Activated gamma-delta T cell treated with anti-CD3 and anti-CD28 coated beads, Interleukin-2, amount 50 U/mL, for 16 hours (primary cell): ENCODE measurements around the gene MAST1.
"Not testable (repeated sequence)": the region's sequence is repeated elsewhere in the genome, so short reads cannot be mapped to it uniquely, and the experiment has no call there.

Experiments
- DNase-seq: peaks from one replicate; pipeline ENCODE4 v3.0.0-alpha.2; 2020; ENCODE audit warnings: low read depth

Gene MAST1

DNA sequence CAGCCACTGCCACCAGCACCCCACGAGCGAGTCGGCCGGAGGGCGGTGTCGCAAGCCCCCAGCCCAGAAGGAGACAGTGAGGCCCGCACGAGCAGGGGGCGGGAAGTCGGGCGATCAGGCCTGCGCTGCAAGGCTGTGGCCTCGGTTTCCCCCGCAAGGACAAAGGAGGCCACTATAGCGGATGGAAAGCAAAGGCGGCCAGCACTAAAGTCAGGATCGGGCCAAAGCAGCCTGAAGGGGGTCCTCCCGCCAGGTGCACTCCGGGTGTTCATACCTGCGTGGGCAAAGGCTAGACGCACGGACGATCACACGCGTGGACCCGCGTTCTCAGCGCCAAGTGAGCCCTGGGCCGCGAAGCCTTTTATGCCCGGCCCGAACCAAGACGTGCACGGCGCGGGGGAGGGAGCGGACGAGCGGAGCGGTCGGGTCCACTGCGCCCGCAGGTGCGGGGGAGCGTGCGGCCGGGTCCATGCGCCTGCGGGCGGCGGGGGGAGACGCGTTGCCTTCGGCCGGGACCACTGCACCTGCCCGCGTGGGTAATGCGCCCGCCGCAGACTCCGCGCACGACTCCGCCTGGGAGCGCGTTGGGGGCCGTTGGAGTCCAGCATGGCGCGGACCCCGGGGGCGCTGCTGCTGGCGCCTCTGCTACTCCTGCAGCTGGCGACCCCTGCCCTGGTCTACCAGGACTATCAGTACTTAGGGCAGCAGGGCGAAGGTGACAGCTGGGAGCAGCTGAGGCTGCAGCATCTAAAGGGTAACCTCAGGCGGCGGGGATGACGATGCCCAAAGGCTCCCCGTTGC, 36.6 kb upstream of the MAST1 start, which contains the start of the genes PRDX2 and THSD8:
Gene PRDX2 (minus strand): TSS at position 335 of the 801 bp plus-strand sequence. CDS start 539 bp downstream, outside the sequence.
Gene THSD8 (plus strand): TSS at position 604 of the 801 bp plus-strand sequence. CDS start 3 bp downstream, at position 607.
- peak; percentile 51 for DNase-seq

GRCh38 chr19:12802267-12803106, 35.8 kb upstream of the MAST1 start:
- DNase-seq: no peak

DNA sequence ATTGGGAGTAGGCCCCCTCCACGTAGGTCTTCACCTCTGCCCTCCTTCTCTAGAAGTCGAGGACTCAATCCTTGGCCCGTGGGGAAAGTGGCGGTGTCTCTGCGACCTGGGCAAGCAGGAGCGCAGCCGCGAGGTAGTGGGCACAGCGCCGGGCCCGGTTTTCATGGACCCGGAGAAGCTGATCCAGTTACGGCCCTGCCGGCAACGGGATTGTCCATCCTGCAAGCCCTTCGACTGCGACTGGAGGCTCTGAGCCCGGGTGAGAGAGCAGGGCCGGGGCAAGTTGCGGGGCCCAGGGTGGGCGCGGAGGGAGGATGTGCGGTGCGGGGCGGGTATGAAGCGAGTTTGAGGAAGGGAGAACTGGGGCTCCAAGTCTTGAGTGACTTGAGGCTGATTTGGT, 34.3 kb upstream of the MAST1 start:
- DNase-seq: no peak

DNA sequence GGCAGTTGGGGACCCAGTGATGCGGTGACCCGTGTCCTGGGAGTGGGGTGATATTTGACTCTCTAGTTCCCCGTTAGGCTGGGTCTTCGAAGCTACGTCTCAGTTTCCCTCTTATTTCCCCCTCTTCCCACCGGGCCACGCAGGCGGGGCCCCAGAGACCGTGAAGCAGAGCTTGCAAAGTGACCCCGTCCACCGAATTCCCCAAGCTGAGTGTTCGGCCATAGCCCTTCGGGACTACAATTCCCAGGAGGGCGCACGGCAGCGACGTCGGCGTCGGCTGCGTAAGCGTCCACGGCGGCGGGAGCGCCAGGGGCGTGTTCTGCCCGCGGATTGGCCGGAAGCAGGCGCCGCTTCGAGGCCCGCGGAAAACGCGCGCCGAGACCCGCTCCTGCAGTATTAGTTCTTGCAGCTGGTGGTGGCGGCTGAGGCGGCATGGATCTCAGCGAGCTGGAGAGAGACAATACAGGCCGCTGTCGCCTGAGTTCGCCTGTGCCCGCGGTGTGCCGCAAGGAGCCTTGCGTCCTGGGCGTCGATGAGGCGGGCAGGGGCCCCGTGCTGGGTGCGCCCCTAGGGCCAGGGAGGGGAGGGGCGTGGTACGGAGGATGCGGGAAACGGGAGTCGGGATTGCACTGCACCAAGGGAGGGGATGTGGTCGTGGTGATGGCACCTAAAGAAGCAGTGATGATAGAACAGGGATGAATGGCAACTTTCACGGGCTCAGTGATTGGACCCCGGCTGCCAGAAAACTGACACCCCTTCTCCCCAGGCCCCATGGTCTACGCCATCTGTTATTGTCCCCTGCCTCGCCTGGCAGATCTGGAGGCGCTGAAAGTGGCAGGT, 31.9 kb upstream of the MAST1 start, which contains the start of gene RNASEH2A:
Gene RNASEH2A (plus strand): TSS at position 343 of the 840 bp plus-strand sequence. CDS start 90 bp downstream, at position 433.
- DNase-seq: peak; percentile 78

DNA sequence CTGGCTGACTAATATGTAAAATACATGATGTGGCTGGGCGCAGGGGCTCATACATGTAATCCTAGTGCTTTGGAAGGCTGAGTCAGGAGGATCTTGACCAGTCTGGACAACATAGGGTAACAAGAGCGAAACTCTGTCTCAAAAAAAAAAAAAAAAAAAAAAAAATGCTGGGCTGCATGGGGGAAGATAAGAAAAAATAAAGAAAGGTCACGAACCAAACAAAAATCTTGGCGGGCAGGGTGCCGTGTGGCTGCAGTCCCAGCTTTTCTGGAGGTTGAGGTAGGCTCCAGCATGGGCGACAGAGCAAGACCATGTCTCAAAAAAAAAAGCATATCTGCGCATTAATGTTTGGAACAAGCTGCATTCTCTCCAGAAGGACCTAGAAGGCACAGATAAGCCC, 23.2 kb upstream of the MAST1 start:
- no peak for DNase-seq

DNA sequence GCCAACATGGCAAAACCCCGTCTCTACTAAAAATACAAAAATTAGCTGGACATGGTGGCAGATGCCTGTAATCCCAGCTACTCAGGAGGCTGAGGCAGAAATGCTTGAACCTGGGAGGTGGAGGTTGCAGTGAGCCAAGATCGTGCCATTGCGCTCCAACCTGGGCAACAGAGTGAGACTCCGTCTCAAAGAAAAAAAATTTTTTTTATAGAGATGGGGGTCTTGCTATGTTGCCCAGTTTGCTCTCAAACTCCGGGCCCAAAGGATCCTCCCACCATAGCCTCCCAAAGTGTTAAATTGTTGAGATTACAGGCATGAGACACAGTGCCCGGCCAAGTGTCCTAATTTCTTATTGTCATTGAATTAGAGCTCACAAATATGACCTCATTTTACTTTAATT, 21.1 kb upstream of the MAST1 start:
- not testable (repeated sequence) for DNase-seq

GRCh38 chr19:12817810-12818209, 20.5 kb upstream of the MAST1 start:
- DNase-seq: not testable (repeated sequence)

- no peak for DNase-seq
These were observed 16.6 kb upstream of the MAST1 start for GRCh38 chr19:12821761-12822160.

DNA sequence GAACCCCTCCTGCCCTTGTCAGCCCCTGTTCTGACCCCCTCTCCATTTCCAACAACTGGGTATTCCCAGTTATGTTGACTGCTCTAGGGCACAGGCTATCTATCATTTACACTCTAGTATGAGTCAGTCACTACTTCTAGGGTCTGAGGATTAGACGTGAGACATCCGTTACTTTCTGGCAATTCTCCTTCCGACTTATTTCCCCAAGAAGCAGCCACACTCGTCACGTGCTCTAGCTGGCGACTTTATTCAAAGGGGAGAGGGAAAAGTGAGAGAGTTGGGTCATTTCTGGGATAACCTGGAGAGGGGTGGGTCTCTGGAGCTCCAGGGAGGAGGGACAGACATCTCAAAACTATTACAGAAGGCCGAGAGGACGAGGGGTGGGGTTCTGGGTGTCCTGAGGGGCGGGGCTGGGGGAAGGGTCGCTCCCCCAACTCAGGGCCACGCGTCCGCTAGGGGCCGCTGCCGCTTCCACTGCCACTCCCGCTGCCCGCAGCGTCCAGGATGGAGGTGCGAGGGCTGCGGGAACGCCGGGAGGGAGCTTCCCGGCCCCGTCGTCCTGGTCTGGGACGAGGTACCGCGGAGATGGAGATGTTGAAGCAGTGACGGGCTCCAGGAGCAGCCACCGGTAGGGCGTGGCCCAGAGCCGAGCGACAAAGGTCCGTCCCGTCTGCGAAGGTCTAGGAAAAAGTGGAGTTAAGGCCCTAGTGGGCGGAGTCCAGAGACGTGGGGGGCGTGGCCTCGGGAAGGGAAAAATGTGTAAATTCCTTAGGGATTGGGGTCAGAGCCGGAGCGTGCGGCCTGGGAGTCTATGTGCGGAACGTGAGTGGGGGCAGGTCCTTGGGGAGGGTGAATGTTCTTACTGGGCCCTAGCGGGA, 12.8 kb upstream of the MAST1 start:
- no peak for DNase-seq

DNA sequence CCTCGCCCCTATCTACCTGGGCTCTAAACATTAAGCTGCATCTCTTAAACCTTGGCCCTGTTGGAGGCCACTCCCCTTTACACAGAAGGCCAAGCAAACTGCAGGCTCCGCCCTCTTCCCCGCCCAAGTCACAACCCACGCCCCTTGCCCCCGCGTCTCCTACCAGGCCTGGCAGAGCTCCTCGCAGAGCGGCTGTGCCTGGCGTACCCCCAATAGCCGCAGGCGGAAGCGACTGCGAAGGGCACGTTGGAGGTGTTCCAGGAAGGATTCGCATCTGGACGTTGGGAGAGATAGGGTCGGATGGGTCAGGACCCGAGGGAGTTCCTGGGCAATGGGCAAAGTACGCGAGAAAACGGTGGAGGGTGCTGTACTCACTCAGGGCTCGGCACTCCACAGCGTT, 9.8 kb upstream of the MAST1 start:
- no peak for DNase-seq

DNA sequence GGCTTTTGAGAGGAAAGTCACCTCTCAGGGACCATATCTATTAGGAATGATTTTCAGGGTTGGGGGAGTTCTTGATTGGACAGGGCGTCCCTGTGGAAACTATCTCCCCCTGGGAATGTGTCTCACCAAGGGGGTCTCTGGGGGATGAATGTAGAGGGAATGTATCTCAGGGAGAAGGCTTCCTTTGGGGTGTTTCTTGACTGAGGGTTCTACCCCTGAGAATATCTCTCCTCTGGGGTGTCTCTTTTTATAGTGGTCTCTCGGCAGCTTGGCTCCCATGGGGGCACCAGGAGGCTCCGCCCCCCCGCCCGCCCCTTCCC, 4.9 kb upstream of the MAST1 start:
- DNase-seq: no peak

- DNase-seq: no peak
These were observed 4.4 kb upstream of the MAST1 start for GRCh38 chr19:12833738-12834565.

DNA sequence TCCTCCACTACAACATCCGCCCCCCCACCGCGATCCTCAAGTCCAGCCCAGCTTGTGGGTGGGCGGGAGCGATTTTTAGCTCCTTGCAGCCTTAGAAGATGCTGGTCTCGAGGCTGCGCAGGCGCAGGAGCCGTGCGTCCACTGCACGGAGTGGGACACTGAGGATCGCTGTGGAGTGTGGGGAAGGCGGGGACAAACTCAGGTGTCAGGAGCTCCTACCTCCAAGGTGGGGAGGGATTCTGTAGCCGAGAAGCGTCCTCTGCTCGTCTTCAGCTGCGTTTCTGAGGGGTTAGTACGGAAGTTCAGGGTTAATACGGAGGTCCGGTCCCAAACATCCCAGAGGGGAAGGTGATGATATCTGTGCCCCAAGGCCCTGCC, 3.8 kb upstream of the MAST1 start, which contains the start of gene RTBDN:
Gene RTBDN (minus strand): TSS at position 14 of the 378 bp plus-strand sequence. CDS start 4,600 bp downstream, outside the sequence.
- no peak for DNase-seq

DNA sequence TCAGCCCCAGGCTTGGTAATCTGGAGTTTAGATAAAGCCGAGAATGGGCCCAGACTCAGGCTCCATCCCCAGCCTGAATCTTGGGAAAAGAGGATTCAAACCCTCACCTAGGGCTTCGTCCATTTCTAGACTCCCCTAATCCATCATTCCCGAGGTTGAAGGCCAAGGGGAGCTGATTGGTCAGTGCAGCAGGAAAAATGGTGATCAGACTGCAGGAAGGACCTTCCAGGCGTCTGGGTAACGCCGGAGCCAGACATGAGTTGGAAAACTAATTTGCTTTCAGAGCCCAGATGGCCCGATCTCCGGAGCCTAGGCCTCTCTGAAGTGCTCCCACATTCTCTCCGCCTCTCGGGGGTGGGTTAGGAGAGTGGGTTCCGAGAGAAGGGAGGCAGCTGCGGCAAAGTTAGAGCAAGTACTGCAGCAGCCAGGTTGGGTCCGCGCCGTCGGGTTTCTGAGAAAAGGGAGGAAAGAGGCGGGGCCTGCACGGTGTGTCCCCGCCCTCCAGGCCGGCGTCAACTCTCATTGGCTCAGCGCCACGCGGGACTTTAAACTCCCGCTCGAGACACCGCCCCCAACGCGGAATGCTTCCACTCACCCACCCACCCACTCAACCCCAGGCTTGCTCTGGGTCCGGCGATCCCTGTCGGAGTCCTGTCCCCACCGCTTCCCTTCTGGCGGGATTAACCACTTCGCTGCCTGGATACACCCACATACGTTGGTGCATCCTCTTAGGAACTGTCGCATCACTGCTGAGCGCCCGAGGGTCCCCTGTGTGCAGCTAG, 3.1 kb upstream of the MAST1 start:
- no peak for DNase-seq

- DNase-seq: no peak
These were observed 1.8 kb upstream of the MAST1 start for GRCh38 chr19:12836529-12836863.

GRCh38 chr19:12837225-12837624, 1.1 kb upstream of the MAST1 start:
- no peak for DNase-seq

GRCh38 chr19:12838886-12839756, 806 bp downstream of the MAST1 start:
- no peak for DNase-seq
